K562 (cell line): ENCODE measurements around the gene OCEL1. TPM values are rescaled to one million over a fixed set of nuclear protein-coding genes. Genes with fewer than 3 reads are reported as not detected.

Source experiments
- ATAC-seq: fragments of 200-7000 bp; cut with Tn5 transposase; 3 replicates; pipeline ENCODE4 v1.9.1; 2020; ENCODE audit warnings: moderate library complexity
- BruUV-seq: library from RNA; stranded (reverse); fragments of 400-500 nt; replicated peaks from 2 replicates; lab custom pipeline; 2021; lab: Mats Ljungman, UMichigan
- CTCF ChIA-PET: fragments of 300-600 bp; formaldehyde crosslinking; extraction: SDS; loops from one replicate; lab custom pipeline; 2021; ENCODE audit warnings: low intra/inter-chr PET ratio; lab: Yijun Ruan, JAX
- POLR2A ChIA-PET: fragments of 300-600, 350-650 bp; sonication (Branson Sonifier 250); formaldehyde crosslinking; extraction: SDS; loops from one replicate; lab custom pipeline; 2021; ENCODE audit warnings: antibody characterized with exemption, inconsistent platforms; lab: Yijun Ruan, JAX
- DNase-seq, 4 experiments: peaks; one replicate each; pipeline versions ENCODE4 v3.0.0 to v3.0.0-alpha.2; 2011 to 2018; ENCODE audit warnings: low spot score in 3 of 4, mixed read lengths in 3 of 4; ENCODE audit errors: extremely low read depth in 1 of 4
- FAIRE-seq: peaks from 2 replicates; lab custom pipeline; 2011; peaks lifted over from hg19 to GRCh38; lab: Jason Lieb, UNC
- H2AFZ ChIP-seq: 2 replicates; pipeline ENCODE4 v1.6.0; 2011; ENCODE audit warnings: low read depth, low read length, control low read depth, inconsistent platforms
- H3K27ac ChIP-seq: fragments of 200-600 bp; 3 replicates; pipeline ENCODE4 v1.8.0; 2011; ENCODE audit warnings: low read depth, mild to moderate bottlenecking, control low read depth, inconsistent platforms, low read length, moderate library complexity, mixed read lengths; ENCODE audit errors: extremely low read depth
- H3K27me3 ChIP-seq, 2 experiments: fragments of 300-600 bp in 1 of 2; 2 replicates in 1 of 2; 3 replicates in 1 of 2; pipeline versions ENCODE4 v1.6.0 to v1.8.0; 2011; ENCODE audit warnings: inconsistent platforms in 2 of 2, low read length in 2 of 2, mild to moderate bottlenecking in 1 of 2, mixed read lengths in 1 of 2, moderate library complexity in 1 of 2; ENCODE audit not compliant: control insufficient read depth in 2 of 2, insufficient read depth in 2 of 2
- H3K36me3 ChIP-seq: fragments of 300-600 bp; 3 replicates; pipeline ENCODE4 v1.8.0; 2011; ENCODE audit warnings: mild to moderate bottlenecking, low read length, inconsistent platforms; ENCODE audit not compliant: control insufficient read depth, insufficient read depth
- H3K4me1 ChIP-seq, 2 experiments: fragments of 200-600 bp in 1 of 2; replicated peaks in 1 of 2; 2 replicates in 1 of 2; 3 replicates in 1 of 2; pipeline versions ENCODE4 v1.5.1 to v1.8.0; 2011; ENCODE audit warnings: inconsistent platforms in 2 of 2, low read length in 2 of 2, mild to moderate bottlenecking in 1 of 2, mixed read lengths in 1 of 2, moderate library complexity in 1 of 2; ENCODE audit not compliant: control insufficient read depth in 2 of 2, insufficient read depth in 2 of 2
- H3K4me2 ChIP-seq: 2 replicates; pipeline ENCODE4 v1.6.1; 2011; ENCODE audit warnings: low read length, control low read depth, inconsistent platforms, mixed read lengths; ENCODE audit not compliant: insufficient read depth
- H3K4me3 ChIP-seq: fragments of 200-600 bp; sonication (generic), shearing (Covaris generic); 2 replicates; pipeline ENCODE4 v1.5.1; 2016; ENCODE audit warnings: control low read depth, inconsistent platforms
- H3K79me2 ChIP-seq: fragments of 200-600 bp; 3 replicates; pipeline ENCODE4 v1.8.0; 2011; ENCODE audit warnings: low read length, inconsistent platforms; ENCODE audit not compliant: control insufficient read depth, insufficient read depth
- H3K9ac ChIP-seq, 2 experiments: 2 replicates each; pipeline versions ENCODE4 v1.6.0 to v1.6.1; 2011; ENCODE audit warnings: low read depth in 2 of 2, low read length in 2 of 2, control low read depth in 1 of 2, inconsistent platforms in 1 of 2, mild to moderate bottlenecking in 1 of 2, mixed read lengths in 1 of 2; ENCODE audit not compliant: insufficient read depth in 1 of 2
- H3K9me1 ChIP-seq: one replicate; pipeline ENCODE4 v1.6.0; 2011; ENCODE audit warnings: inconsistent platforms, mild to moderate bottlenecking, low read length, moderate library complexity; ENCODE audit not compliant: control insufficient read depth, insufficient read depth
- H3K9me3 ChIP-seq: replicated peaks from 2 replicates; pipeline ENCODE4 v1.5.1; 2011; ENCODE audit warnings: low read depth, low read length, inconsistent platforms; ENCODE audit not compliant: control insufficient read depth, insufficient read depth
- H4K20me1 ChIP-seq: replicated peaks from 2 replicates; pipeline ENCODE4 v1.6.1; 2011; ENCODE audit warnings: low read length, inconsistent platforms, mixed read lengths; ENCODE audit not compliant: control insufficient read depth, insufficient read depth
- ATF7 ChIP-seq: fragments of 450-650 bp; IDR thresholded peaks from 2 replicates; pipeline ENCODE4 v1.7.1; 2014; ENCODE audit warnings: mild to moderate bottlenecking, moderate library complexity
- NFIC ChIP-seq: fragments of 450-650 bp; IDR thresholded peaks from 2 replicates; pipeline ENCODE4 v1.6.1; 2017; ENCODE audit warnings: mild to moderate bottlenecking, inconsistent platforms
- NR2C2 ChIP-seq, 2 experiments: fragments of 200-800 bp in 1 of 2; sonication (Bioruptor generic) in 1 of 2; sonication (generic) in 1 of 2; formaldehyde crosslinking in 1 of 2; IDR thresholded peaks; 2 replicates each; pipeline versions ENCODE4 v1.6.1 to v1.8.0; 2016 to 2022; ENCODE audit warnings: mild to moderate bottlenecking in 1 of 2, missing compliant biosample characterization in 1 of 2, missing genetic modification characterization in 1 of 2, missing genetic modification reagents in 1 of 2
- RFX5 ChIP-seq: IDR thresholded peaks from 2 replicates; pipeline ENCODE4 v1.6.1; 2011; ENCODE audit warnings: low read depth, mild to moderate bottlenecking, improper control_type of control experiment, low read length
- TOE1 ChIP-seq, 2 experiments: fragments of 450-650 bp in 1 of 2; sonication (generic) in 1 of 2; formaldehyde crosslinking in 1 of 2; IDR thresholded peaks; 2 replicates each; pipeline versions ENCODE4 v1.7.1 to v1.8.0; 2016 to 2022; ENCODE audit warnings: borderline replicate concordance in 2 of 2, mild to moderate bottlenecking in 2 of 2, antibody characterized with exemption in 1 of 2, inconsistent platforms in 1 of 2, low read depth in 1 of 2, missing genetic modification reagents in 1 of 2, moderate library complexity in 1 of 2
- ZNF512 ChIP-seq: IDR thresholded peaks from 2 replicates; pipeline ENCODE4 v1.6.1; 2016; ENCODE audit warnings: missing genetic modification characterization, missing compliant biosample characterization
- WGBS: fragments of 100-300 bp; shearing (Covaris generic); methylation state at CpG from one replicate; pipeline ENCODE4 v1.1.6; 2016; ENCODE audit warnings: low coverage, mixed read lengths; ENCODE audit not compliant: insufficient coverage; ENCODE audit errors: missing lambda C conversion rate; 5-methylcytosine and 5-hydroxymethylcytosine counted together
- in situ Hi-C: fragments of 300-500 bp; cut with MboI; formaldehyde crosslinking; loops from 4 replicates; pipeline ENCODE4 v1.15.0; 2018; ENCODE audit warnings: inconsistent platforms, mixed read lengths
- intact Hi-C: fragments of 100-400 bp; cut with micrococcal nuclease; formaldehyde crosslinking; loops from 2 replicates; pipeline ENCODE4 v1.14.2; 2022
- polyA plus RNA-seq, 8 experiments: library from polyadenylated mRNA; depleted of rRNA in 4 of 8; stranded (reverse) in 5 of 8; unstranded in 3 of 8; fragments of >200 nt; fragmentation: Nextera tagmentation in 2 of 8; fragmentation: Illumina TruSeq in 1 of 8; extraction: Ambion mirVana in 2 of 8; extraction: Trizol in 1 of 8; gene quantifications; 2 replicates each; pipeline versions ENCODE4 v1.2.1 to v1.2.3, GENCODE V29; 2011 to 2014; ENCODE audit warnings: inconsistent platforms in 1 of 8, missing spikeins in 1 of 8
- total RNA-seq, 7 experiments: library from RNA; depleted of rRNA in 6 of 7; stranded (reverse); fragments of >200 nt in 6 of 7; fragmentation: Illumina TruSeq in 2 of 7; extraction: Trizol in 2 of 7; gene quantifications; 2 replicates each; pipeline versions ENCODE4 v1.2.1 to v1.2.3, GENCODE V29; 2011 to 2021; ENCODE audit warnings: low replicate concordance in 1 of 7
- TF ChIP-seq, protein P1 (sequence below): sonication (generic); formaldehyde crosslinking; IDR thresholded peaks from 2 replicates; pipeline ENCODE4 v1.8.1; 2023; ENCODE audit warnings: mild to moderate bottlenecking, missing genetic modification reagents

OCEL1 gene
- total and polyA plus RNA-seq, 9 of the 15 experiments (the other 6 are each of a cell fraction or from before 2014, with no cell fraction given), result 8.0 to 38.0 (median 12.4) TPM

DNA sequence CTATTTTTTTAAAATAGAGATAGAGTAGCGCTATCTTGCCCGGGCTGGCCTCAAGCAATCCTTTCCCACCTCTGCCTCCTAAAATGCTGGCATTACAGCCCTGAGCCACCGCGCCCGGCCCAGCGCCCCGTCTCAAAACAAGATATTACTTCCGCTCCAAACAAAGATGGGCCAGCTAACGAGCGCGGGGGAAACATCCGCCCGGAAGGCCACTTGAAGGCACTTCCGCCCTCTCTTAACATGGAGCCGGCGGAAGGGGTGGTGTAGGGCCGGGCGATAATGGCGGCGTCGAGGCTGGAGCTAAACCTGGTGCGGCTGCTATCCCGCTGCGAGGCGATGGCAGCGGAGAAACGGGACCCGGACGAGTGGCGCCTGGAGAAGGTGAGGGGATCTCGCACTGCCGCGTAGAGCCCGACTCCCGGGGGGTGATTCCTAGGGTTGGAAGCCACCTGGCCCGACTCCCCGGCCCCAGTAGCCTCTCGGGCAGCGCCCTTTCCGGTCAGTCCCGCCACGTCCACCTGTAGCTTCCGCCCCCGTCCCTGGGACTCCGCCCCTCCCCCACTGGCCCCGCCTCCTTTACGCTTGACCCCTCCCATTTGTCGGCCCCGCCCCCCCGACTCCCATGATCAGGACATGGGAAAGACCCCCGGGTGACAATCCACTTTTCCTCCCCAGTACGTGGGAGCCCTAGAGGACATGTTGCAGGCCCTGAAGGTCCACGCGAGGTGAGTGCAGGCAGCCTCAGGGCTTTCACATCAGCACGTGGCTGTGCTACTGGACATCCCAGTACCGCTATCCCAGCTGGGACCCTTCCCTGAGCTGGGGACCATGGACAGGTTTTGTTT is 10.7 kb upstream of the OCEL1 start, which contains the start of gene USE1 (continued):
- TF ChIP-seq ATF7, result peak; percentile 81

DNA sequence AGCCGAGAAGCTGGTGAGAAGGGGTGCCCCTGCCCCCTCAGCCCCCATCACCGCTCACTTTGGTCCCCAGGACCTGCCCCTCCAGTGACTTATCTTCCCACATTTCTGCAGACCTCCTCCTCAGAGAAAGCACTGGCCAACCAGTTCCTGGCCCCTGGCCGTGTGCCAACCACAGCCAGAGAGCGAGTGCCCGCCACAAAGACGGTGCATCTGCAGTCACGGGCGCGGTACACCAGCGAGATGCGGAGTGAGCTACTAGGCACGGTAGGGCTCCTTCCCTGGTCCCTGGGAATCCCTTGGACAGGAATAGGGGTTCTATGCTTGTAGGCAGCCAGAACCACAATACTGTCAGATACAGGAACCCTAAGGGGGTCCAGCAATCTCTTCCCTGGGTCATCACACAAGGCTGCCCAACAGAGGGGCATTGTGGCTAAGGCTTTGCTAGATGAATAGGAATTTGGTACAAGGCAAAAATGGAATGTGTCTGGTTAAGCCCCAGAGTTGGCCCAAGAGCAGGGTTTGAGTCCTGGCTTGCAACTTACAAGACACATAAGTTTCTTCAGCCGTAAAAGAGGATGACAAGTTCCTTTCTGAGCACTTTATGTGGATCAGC is 9.9 kb upstream of the OCEL1 start:
- Histone ChIP-seq H3K4me1 (peaks cover 13 to 32% of the 10 kb centered on the region in 2 experiments), H3K9ac (peak overlapping the region; percentile 85 to 98), H3K36me3 (peaks cover 38% of the 10 kb centered on the region; the same call in 2 of the 3 replicates), H3K4me2 (peak overlapping the region; percentile 93), H3K4me3 (peak overlapping the region; percentile 68), H4K20me1 (no peaks in the 10 kb centered on the region), H3K27me3 (no peaks in the 10 kb centered on the region), H3K9me1 (peaks cover 3% of the 10 kb centered on the region), H3K79me2 (peaks cover 9% of the 10 kb centered on the region), H3K9me3 (no peaks in the 10 kb centered on the region), H2AFZ (peak overlapping the region; percentile 99), H3K27ac (peak overlapping the region; percentile 99)
- DNase-seq (peak in 2 of 4 experiments; percentile 24 to 29), FAIRE-seq (peak; percentile 11), ATAC-seq (no peak)
- TF ChIP-seq NFIC (peak; percentile 92), ZNF512 (tag) (no peak), NR2C2 (CRISPR knock-in tag; IDR thresholded peaks at IDR 0.05) (0 out of 2 replicates have a peak, but pooled peaks have one; percentile 31), NR2C2 (tag; IDR thresholded peaks at IDR 0.05) (no peak), RFX5 (no peak), TOE1 (IDR thresholded peaks at IDR 0.05; ENCODE audit: borderline replicate concordance) (no peak), TOE1 (CRISPR knock-in tag; IDR thresholded peaks at IDR 0.05; ENCODE audit: borderline replicate concordance, low read depth) (0 out of 2 replicates have a peak, but pooled peaks have one; percentile 43)
- TF ChIP-seq, protein P1, sequence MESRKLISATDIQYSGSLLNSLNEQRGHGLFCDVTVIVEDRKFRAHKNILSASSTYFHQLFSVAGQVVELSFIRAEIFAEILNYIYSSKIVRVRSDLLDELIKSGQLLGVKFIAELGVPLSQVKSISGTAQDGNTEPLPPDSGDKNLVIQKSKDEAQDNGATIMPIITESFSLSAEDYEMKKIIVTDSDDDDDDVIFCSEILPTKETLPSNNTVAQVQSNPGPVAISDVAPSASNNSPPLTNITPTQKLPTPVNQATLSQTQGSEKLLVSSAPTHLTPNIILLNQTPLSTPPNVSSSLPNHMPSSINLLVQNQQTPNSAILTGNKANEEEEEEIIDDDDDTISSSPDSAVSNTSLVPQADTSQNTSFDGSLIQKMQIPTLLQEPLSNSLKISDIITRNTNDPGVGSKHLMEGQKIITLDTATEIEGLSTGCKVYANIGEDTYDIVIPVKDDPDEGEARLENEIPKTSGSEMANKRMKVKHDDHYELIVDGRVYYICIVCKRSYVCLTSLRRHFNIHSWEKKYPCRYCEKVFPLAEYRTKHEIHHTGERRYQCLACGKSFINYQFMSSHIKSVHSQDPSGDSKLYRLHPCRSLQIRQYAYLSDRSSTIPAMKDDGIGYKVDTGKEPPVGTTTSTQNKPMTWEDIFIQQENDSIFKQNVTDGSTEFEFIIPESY, result 0 out of 2 replicates have a peak, but pooled peaks have one; percentile 4
- ChIA-PET POLR2A (interaction anchor here (0.6 to 2.5 kb wide), 14 partner anchors 10 to 164 kb away, joined by 3 to 31 read pairs (median 5); partner anchors contain the start of genes BABAM1, DDA1 and OCEL1), CTCF (no interaction called here)
- WGBS, result 38% methylated on average over 13 of the region's 13 CpGs
- TSS peak; percentile 71 for BruUV-seq
- in situ Hi-C loops (no loop called here), intact Hi-C loops (no loop called here)
